Measurements from ENCODE around the gene DPH5.

The DPH5 gene

GRCh38 chr1:101017448-101017847 is 8.1 kb downstream of the DPH5 start:
- H3K4me3 ChIP-seq (ENCODE audit: low read depth, low read length), result no peak overlapping the region
- TF ChIP-seq CTCF (IDR thresholded peaks at IDR 0.05; ENCODE audit: low read depth, low read length), result no peak

- no peak overlapping the region for H3K4me3 ChIP-seq (ENCODE audit: low read depth, low read length)
- TF ChIP-seq CTCF (IDR thresholded peaks at IDR 0.05; ENCODE audit: low read depth, low read length), result no peak
Observed at GRCh38 chr1:101013776-101014175, 11.8 kb downstream of the DPH5 start.

GRCh38 chr1:101008229-101008834 is 17.3 kb downstream of the DPH5 start:
- no peak overlapping the region for H3K4me3 ChIP-seq (ENCODE audit: low read depth, low read length)
- TF ChIP-seq CTCF (IDR thresholded peaks at IDR 0.05; ENCODE audit: low read depth, low read length), result no peak

GRCh38 chr1:101006553-101006952 is 19.0 kb downstream of the DPH5 start:
- no peak for TF ChIP-seq CTCF (IDR thresholded peaks at IDR 0.05; ENCODE audit: low read depth, low read length)
- no peak overlapping the region for H3K4me3 ChIP-seq (ENCODE audit: low read depth, low read length)

GRCh38 chr1:101005871-101006270 is 19.7 kb downstream of the DPH5 start:
- TF ChIP-seq CTCF (IDR thresholded peaks at IDR 0.05; ENCODE audit: low read depth, low read length), result no peak
- no peak overlapping the region for H3K4me3 ChIP-seq (ENCODE audit: low read depth, low read length)

GRCh38 chr1:101005183-101005582 is 20.4 kb downstream of the DPH5 start:
- TF ChIP-seq CTCF (IDR thresholded peaks at IDR 0.05; ENCODE audit: low read depth, low read length), result no peak
- H3K4me3 ChIP-seq (ENCODE audit: low read depth, low read length), result no peak overlapping the region

GRCh38 chr1:101004670-101005069 is 20.9 kb downstream of the DPH5 start:
- TF ChIP-seq CTCF (IDR thresholded peaks at IDR 0.05; ENCODE audit: low read depth, low read length), result no peak
- no peak overlapping the region for H3K4me3 ChIP-seq (ENCODE audit: low read depth, low read length)

All from WI38 (cell line).